ENCODE data around the gene OSBPL7. TPM values are rescaled to one million over a fixed set of nuclear protein-coding genes. Genes with fewer than 3 reads are reported as not detected.
"Not testable (repeated sequence)": the region's sequence is repeated elsewhere in the genome, so short reads cannot be mapped to it uniquely, and the experiment has no call there.

The OSBPL7 gene
- total RNA-seq, 2 experiments from 2014 or later, result 50.8 to 50.9 TPM

DNA sequence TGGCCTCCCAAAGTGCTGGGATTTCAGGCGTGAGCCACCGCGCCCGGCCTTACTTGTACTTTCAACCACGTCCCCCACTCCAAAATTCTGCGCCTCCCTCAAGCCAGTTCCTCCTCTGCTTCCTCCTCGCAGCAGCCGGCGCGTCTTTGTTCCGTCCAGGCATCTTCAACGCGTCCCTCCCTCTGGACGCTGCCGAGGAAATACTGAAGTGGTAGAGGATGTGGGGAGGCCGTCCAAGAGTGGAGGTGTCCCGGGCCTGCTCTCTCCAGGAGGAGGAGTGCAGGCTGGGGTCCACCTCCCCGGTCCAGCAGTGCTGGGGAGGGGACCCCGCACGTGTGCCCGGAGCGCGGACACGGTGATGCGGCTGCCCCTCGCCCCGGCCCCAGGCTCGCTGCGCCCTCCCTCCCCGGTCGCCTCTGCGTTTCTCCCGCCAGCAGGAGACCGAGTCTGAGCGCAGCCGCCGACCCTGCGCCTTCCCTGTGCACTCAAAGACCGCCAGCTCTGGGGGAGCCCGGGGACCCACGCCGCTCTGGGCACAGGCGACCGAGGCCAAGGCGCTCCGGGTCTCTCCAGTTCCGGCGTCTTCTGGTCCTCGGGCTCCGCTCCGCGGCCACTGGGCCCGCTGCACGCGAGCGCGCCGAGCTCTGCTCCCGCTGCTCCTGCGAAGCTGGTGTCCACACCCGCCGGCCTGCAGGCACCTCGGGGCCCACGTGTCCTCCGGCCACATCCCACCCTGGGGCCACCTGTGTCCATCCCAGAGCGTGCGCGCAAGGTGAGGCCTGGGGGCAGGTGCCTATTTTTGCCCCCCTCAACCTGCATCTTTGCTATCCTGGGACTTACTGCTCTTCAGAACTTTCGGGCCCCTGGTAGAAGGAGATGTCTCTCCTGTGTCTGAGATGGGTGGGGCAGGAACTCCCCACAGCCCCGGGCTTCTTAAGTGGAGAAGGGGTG lies 31.7 kb downstream of the OSBPL7 start:
- Mint-ChIP-seq H3K27ac (no peak overlapping the region), H3K27me3 (peaks cover 77% of the 10 kb centered on the region), H3K36me3 (no peaks in the 10 kb centered on the region), H3K4me1 (peaks cover 4% of the 10 kb centered on the region), H3K4me3 (peak overlapping the region; percentile 78), H3K9me3 (no peaks in the 10 kb centered on the region)
- POLR2A ChIA-PET, result interaction anchor here (0.7 to 1.1 kb wide), 2 partner anchors 82 to 89 kb away, joined by 3 to 4 read pairs; no protein-coding TSS in a partner anchor
- DNase-seq (peak; percentile 74), ATAC-seq (ENCODE audit: low read depth) (peak; percentile 96)

GRCh38 chr17:47785538-47786123 lies 36.0 kb downstream of the OSBPL7 start:
- no peaks in the 10 kb centered on the region for H3K9me3 Mint-ChIP-seq
- peaks cover 4% of the 10 kb centered on the region for H3K4me1 Mint-ChIP-seq
- ATAC-seq (ENCODE audit: low read depth) (no peak), DNase-seq (peak; percentile 68)
- no peak overlapping the region for H3K4me3 Mint-ChIP-seq
- no peak overlapping the region for H3K27ac Mint-ChIP-seq
- POLR2A ChIA-PET, result interaction anchor here (1.0 kb wide), 1 partner anchor 41 kb away, joined by 3 read pairs; no protein-coding TSS in a partner anchor
- no peaks in the 10 kb centered on the region for H3K36me3 Mint-ChIP-seq
- peaks cover 48% of the 10 kb centered on the region for H3K27me3 Mint-ChIP-seq

- Mint-ChIP-seq H3K4me1 (peaks cover 7% of the 10 kb centered on the region), H3K27me3 (peaks cover 50% of the 10 kb centered on the region), H3K9me3 (no peaks in the 10 kb centered on the region), H3K4me3 (no peak overlapping the region), H3K36me3 (no peaks in the 10 kb centered on the region), H3K27ac (no peak overlapping the region)
- POLR2A ChIA-PET, result no interaction called here
- ATAC-seq (ENCODE audit: low read depth), result no peak
- no peak for DNase-seq
Measured at GRCh38 chr17:47781397-47781796, 40.2 kb downstream of the OSBPL7 start.

DNA sequence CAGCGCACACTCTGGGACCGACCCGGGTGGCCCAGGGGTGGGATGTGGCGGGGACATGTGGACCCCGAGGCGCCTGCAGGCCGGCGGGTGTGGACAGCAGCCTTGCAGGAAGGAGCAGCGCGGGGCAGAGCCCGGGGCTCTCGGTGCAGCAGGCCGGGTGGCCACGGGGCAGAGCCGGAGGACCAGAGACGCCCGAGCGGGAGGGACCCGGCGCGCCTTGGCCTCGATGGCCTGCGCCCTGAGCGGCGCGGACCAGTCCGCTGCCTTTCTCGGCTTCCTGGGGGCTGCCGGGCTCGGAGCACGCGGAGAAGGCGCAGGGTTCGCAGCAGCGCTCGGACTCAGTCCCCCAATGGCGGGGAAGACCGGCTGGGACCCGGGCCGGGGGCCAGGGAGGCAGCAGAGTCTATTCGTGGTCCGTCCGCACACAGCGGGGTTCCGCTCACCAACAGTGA lies 43.4 kb downstream of the OSBPL7 start:
- no peaks in the 10 kb centered on the region for H3K36me3 Mint-ChIP-seq
- ATAC-seq (ENCODE audit: low read depth), result no peak
- peaks cover 61% of the 10 kb centered on the region for H3K27me3 Mint-ChIP-seq
- no peak overlapping the region for H3K27ac Mint-ChIP-seq
- no peak overlapping the region for H3K4me3 Mint-ChIP-seq
- no peak for DNase-seq
- peaks cover 4% of the 10 kb centered on the region for H3K9me3 Mint-ChIP-seq
- H3K4me1 Mint-ChIP-seq, result peaks cover 7% of the 10 kb centered on the region
- POLR2A ChIA-PET, result no interaction called here

DNA sequence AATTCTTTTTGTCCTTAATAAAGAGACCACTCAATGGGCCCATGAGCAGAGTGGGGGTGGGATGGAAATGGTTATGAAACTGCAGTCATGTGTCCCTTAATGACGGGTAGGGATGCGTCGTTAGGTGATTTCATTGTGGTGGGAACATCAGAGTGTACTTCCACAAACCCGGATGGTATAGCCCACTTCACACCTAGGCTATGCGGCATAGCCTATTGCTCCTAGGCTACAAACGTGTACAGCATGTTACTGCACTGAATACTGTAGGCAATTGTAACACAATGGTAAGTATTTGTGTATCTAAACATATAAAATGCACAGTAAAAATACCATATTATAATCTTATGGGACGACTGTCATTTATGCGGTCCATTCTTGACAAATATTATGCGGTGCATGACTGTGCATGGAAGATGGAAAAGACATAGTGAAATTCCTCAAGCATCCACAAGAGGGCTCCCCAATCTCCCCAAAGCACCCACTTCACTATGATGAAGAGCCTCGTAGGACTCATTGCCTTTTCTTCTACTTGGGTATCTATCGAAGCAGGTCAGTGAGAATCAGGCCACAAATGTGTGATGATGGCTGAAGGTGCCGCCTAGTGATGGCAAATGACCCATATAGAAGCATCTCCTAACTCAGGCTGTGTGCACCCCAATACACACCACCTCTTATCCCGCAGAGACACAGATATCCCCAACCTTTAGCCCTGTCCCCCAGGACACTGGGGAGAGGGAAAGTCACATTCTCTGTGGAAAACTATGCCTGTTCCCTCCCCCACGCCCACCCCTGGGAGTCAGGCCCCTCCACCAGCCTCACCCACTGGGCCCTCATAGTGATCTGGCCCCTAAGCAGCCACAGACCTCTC lies 45.0 kb downstream of the OSBPL7 start:
- ATAC-seq (ENCODE audit: low read depth), result peak; percentile 77
- Mint-ChIP-seq H3K27me3 (peaks cover 57% of the 10 kb centered on the region), H3K27ac (no peak overlapping the region)

DNA sequence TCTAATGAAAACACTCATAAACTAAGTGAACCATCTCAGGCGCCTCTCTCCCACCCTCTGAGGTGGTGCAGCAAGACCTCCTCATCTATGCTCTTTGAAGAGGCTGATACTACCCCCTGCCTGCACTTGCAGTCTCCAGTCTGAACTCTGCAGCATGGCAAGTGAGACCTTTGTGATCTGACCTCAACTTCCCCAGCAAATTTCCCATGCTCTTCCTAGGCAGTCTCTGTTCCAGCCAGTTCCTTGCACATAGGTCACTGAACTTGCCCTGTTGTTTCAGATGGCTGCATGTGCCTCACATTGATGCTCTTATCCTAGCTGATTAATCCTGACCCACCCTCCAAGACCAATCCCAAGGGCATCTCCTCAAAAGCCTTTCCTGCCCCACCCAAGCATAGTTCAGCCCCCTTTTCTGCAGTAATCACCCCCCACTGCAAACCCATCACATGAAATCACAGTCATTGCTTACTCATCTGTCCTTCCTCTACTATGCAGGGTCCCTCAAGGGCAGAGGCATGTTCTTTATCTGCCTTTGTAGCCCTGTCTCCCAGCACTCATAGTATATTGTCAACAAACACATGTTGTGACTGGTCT lies 46.5 kb downstream of the OSBPL7 start:
- Mint-ChIP-seq H3K4me1 (peaks cover 7% of the 10 kb centered on the region), H3K27me3 (peaks cover 52% of the 10 kb centered on the region), H3K9me3 (peaks cover 9% of the 10 kb centered on the region), H3K36me3 (no peaks in the 10 kb centered on the region), H3K27ac (no peak overlapping the region), H3K4me3 (no peak overlapping the region)
- POLR2A ChIA-PET, result no interaction called here
- DNase-seq (no peak), ATAC-seq (ENCODE audit: low read depth) (no peak)

More for the DNA sequence above, 45.0 kb downstream of the OSBPL7 start:
- Mint-ChIP-seq H3K4me3 (no peak overlapping the region), H3K36me3 (no peaks in the 10 kb centered on the region), H3K4me1 (peaks cover 7% of the 10 kb centered on the region), H3K9me3 (peaks cover 6% of the 10 kb centered on the region)
- POLR2A ChIA-PET, result no interaction called here
- no peak for DNase-seq

DNA sequence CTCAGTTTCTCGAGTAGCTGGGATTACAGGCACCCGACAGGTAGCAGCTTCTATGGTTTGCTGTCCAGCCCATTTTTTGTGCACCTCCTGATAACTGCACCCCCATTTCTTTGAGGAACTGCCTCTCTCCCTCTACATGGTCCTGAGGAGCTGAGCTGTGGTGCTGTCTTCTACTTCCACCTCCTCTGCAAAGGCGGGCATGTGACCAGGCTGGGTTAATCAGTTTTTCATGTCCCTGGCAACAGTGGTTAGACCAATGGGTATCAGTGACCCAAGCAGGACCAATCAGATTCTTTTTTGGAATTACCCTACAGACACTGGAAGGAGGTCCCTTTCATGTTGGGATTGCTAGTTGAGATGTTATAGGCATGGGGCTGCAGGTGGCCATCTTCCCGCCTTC lies 47.3 kb downstream of the OSBPL7 start:
- Mint-ChIP-seq H3K27me3 (peaks cover 44% of the 10 kb centered on the region), H3K4me3 (no peak overlapping the region), H3K9me3 (peaks cover 9% of the 10 kb centered on the region), H3K27ac (no peak overlapping the region), H3K36me3 (no peaks in the 10 kb centered on the region), H3K4me1 (peaks cover 7% of the 10 kb centered on the region)
- DNase-seq (no peak), ATAC-seq (ENCODE audit: low read depth) (no peak)
- POLR2A ChIA-PET, result interaction anchor here (1.1 kb wide), 1 partner anchor 30 kb away, joined by 3 read pairs; no protein-coding TSS in a partner anchor

GRCh38 chr17:47773649-47774048 lies 47.9 kb downstream of the OSBPL7 start:
- H3K36me3 Mint-ChIP-seq; ATAC-seq (ENCODE audit: low read depth); H3K9me3 Mint-ChIP-seq; DNase-seq; H3K4me1 Mint-ChIP-seq; H3K4me3 Mint-ChIP-seq; H3K27ac Mint-ChIP-seq: not testable (repeated sequence)
- POLR2A ChIA-PET, result interaction anchor here (1.1 kb wide), 1 partner anchor 31 kb away, joined by 3 read pairs; no protein-coding TSS in a partner anchor
- H3K27me3 Mint-ChIP-seq, result peaks cover 42% of the 10 kb centered on the region

- ATAC-seq (ENCODE audit: low read depth) (no peak), DNase-seq (no peak)
- H3K27me3 Mint-ChIP-seq, result peaks cover 37% of the 10 kb centered on the region
- H3K27ac Mint-ChIP-seq, result no peak overlapping the region
- no peak overlapping the region for H3K4me3 Mint-ChIP-seq
- H3K9me3 Mint-ChIP-seq, result no peaks in the 10 kb centered on the region
- POLR2A ChIA-PET, result no interaction called here
- H3K4me1 Mint-ChIP-seq, result peaks cover 8% of the 10 kb centered on the region
- no peaks in the 10 kb centered on the region for H3K36me3 Mint-ChIP-seq
Measured at GRCh38 chr17:47763913-47764582, 57.5 kb downstream of the OSBPL7 start.

GRCh38 chr17:47762728-47763127 lies 58.9 kb downstream of the OSBPL7 start:
- H3K27me3 Mint-ChIP-seq, result peaks cover 39% of the 10 kb centered on the region
- POLR2A ChIA-PET, result no interaction called here

DNA sequence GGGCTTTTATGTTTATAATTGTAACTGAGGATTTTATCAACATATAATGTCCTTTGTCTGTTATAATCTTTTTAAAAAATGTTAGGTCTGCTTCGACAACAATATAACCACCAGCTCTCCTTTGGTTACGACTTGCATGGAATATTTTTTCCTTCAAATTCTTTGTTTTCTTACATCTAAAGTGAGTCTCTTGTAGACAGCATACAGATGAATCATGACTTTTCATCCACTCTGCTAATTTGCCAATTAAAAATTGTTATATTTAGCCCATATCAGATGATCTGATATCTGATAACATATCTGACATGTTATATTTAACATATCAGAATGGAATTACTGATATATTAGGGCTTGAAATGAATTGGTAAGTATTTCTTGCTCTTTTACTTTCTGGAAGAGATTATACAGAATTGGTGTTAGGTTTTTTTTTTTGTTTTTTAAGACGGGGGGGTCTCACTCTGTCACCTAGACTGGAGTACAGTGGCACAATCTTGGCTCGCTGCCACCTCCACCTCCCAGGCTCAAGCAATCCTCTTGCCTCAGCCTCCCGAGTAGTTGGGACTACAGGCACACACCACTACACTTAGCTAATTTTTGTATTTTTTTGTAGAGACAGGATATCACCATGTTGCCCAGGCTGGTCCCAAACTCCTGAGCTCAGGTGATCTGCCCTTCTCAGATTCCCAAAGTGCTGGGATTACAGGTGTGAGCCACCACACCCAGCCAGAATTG lies 61.0 kb downstream of the OSBPL7 start:
- H3K27me3 Mint-ChIP-seq, result peaks cover 37% of the 10 kb centered on the region
- H3K27ac Mint-ChIP-seq, result no peak overlapping the region
- H3K4me1 Mint-ChIP-seq, result peaks cover 10% of the 10 kb centered on the region
- H3K4me3 Mint-ChIP-seq, result no peak overlapping the region
- peaks cover 2% of the 10 kb centered on the region for H3K9me3 Mint-ChIP-seq
- DNase-seq (no peak), ATAC-seq (ENCODE audit: low read depth) (no peak)
- no peaks in the 10 kb centered on the region for H3K36me3 Mint-ChIP-seq
- POLR2A ChIA-PET, result interaction anchor here (0.7 kb wide), 1 partner anchor 181 kb away, joined by 6 read pairs; the partner anchor contains the start of gene PNPO

More at GRCh38 chr17:47762728-47763127, 58.9 kb downstream of the OSBPL7 start:
- Mint-ChIP-seq H3K36me3 (no peaks in the 10 kb centered on the region), H3K4me3 (no peak overlapping the region), H3K27ac (peak overlapping the region; percentile 21), H3K9me3 (peaks cover 2% of the 10 kb centered on the region), H3K4me1 (peaks cover 10% of the 10 kb centered on the region)
- ATAC-seq (ENCODE audit: low read depth) (no peak), DNase-seq (no peak)

- POLR2A ChIA-PET, result no interaction called here
- no peak overlapping the region for H3K4me3 Mint-ChIP-seq
- H3K36me3 Mint-ChIP-seq, result peaks cover 3% of the 10 kb centered on the region
- peaks cover 32% of the 10 kb centered on the region for H3K27me3 Mint-ChIP-seq
- H3K27ac Mint-ChIP-seq, result no peak overlapping the region
- H3K4me1 Mint-ChIP-seq, result peaks cover 5% of the 10 kb centered on the region
- DNase-seq (no peak), ATAC-seq (ENCODE audit: low read depth) (no peak)
- H3K9me3 Mint-ChIP-seq, result peaks cover 2% of the 10 kb centered on the region
Measured at GRCh38 chr17:47757386-47757785, 64.2 kb downstream of the OSBPL7 start.
